WTC11 (cell line): ENCODE measurements around the gene GPR157.

Experiments
- ZNF423 ChIP-seq: fragments of 250-450 bp; sonication (Bioruptor Pico); IDR thresholded peaks from 2 replicates; pipeline ENCODE4 v2.1.2; 2022; ENCODE audit warnings: mild to moderate bottlenecking, moderate library complexity
- TF ChIP-seq, protein P1 (sequence below): fragments of 200-600 bp; IDR thresholded peaks from 2 replicates; pipeline ENCODE4 v1.8.0; 2022; ENCODE audit warnings: antibody characterized with exemption
- TF ChIP-seq, protein P2 (sequence below): sonication (generic); formaldehyde crosslinking; conservative IDR thresholded peaks from 2 replicates; pipeline ENCODE4 v1.8.1; 2022; ENCODE audit warnings: mild to moderate bottlenecking, missing genetic modification reagents
- TF ChIP-seq, protein P3 (sequence below): sonication (generic); formaldehyde crosslinking; IDR thresholded peaks from 2 replicates; pipeline ENCODE4 v1.8.0; 2022; ENCODE audit warnings: mild to moderate bottlenecking, missing genetic modification reagents

- TF ChIP-seq, protein P1, sequence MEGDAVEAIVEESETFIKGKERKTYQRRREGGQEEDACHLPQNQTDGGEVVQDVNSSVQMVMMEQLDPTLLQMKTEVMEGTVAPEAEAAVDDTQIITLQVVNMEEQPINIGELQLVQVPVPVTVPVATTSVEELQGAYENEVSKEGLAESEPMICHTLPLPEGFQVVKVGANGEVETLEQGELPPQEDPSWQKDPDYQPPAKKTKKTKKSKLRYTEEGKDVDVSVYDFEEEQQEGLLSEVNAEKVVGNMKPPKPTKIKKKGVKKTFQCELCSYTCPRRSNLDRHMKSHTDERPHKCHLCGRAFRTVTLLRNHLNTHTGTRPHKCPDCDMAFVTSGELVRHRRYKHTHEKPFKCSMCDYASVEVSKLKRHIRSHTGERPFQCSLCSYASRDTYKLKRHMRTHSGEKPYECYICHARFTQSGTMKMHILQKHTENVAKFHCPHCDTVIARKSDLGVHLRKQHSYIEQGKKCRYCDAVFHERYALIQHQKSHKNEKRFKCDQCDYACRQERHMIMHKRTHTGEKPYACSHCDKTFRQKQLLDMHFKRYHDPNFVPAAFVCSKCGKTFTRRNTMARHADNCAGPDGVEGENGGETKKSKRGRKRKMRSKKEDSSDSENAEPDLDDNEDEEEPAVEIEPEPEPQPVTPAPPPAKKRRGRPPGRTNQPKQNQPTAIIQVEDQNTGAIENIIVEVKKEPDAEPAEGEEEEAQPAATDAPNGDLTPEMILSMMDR = no peak
- no peak for TF ChIP-seq ZNF423 (CRISPR knock-in tag)
- TF ChIP-seq, protein P2, sequence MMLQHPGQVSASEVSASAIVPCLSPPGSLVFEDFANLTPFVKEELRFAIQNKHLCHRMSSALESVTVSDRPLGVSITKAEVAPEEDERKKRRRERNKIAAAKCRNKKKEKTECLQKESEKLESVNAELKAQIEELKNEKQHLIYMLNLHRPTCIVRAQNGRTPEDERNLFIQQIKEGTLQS = no peak
- TF ChIP-seq, protein P3, sequence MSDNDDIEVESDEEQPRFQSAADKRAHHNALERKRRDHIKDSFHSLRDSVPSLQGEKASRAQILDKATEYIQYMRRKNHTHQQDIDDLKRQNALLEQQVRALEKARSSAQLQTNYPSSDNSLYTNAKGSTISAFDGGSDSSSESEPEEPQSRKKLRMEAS = no peak
These were observed 30.8 kb downstream of the GPR157 start for GRCh38 chr1:9097947-9098705.
